ENCODE data around the gene RIOX2.

RIOX2 gene

DNA sequence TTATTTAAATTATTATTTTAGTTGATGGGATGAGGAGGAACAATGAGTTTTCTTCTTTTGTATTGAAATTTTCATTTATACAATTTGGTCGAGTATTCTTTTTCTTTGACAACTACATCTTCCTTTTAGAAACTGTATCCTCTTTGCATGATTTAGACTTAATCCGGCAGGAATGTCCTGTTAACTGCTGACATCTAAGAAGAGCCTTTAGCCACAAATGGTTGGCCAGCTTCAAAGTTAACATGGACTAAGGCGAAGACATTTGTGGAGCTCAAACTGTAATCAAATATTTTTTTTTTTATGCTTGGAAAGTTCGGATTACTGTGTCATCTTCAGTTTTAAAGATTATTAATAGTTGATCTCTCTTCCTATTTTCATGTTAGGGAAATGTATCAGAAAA lies 43.2 kb downstream of the RIOX2 start:
- Histone ChIP-seq H3K4me3 (replicated peaks; ENCODE audit: low read depth, low read length) (no peak overlapping the region), H3K27me3 (replicated peaks; ENCODE audit: control insufficient read depth, insufficient read depth, low read length) (no peaks in the 10 kb centered on the region), H3K36me3 (ENCODE audit: control insufficient read depth, insufficient read depth, low read length) (no peaks in the 10 kb centered on the region; the same call in 1 of the 2 replicates)
- DNase-seq (ENCODE audit: extremely low read depth, insufficient read length), result no peak
- TF ChIP-seq, protein P1, sequence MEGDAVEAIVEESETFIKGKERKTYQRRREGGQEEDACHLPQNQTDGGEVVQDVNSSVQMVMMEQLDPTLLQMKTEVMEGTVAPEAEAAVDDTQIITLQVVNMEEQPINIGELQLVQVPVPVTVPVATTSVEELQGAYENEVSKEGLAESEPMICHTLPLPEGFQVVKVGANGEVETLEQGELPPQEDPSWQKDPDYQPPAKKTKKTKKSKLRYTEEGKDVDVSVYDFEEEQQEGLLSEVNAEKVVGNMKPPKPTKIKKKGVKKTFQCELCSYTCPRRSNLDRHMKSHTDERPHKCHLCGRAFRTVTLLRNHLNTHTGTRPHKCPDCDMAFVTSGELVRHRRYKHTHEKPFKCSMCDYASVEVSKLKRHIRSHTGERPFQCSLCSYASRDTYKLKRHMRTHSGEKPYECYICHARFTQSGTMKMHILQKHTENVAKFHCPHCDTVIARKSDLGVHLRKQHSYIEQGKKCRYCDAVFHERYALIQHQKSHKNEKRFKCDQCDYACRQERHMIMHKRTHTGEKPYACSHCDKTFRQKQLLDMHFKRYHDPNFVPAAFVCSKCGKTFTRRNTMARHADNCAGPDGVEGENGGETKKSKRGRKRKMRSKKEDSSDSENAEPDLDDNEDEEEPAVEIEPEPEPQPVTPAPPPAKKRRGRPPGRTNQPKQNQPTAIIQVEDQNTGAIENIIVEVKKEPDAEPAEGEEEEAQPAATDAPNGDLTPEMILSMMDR (IDR thresholded peaks at IDR 0.05; ENCODE audit: insufficient read depth, low read length, poor library complexity, severe bottlenecking), result no peak

DNA sequence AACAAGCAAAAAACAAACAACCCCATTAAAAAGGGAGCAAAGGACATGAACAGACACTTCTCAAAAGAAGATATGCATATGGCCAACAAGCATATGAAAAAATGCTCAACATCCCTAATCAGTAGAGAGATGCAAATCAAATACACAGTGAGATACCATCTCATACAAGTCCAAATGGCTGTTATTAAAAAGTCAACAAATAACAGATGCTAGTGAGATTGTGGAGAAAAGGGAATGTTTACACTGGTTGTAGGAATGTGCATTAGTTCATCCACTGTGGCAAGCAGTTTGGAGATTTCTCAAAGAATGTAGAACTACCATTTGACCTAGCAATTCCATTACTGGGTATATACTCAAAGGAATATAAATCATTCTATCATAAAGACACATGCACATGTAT lies 44.5 kb downstream of the RIOX2 start:
- no peaks in the 10 kb centered on the region; the same call in 1 of the 2 replicates for H3K36me3 ChIP-seq (ENCODE audit: control insufficient read depth, insufficient read depth, low read length)
- DNase-seq (ENCODE audit: extremely low read depth, insufficient read length), result no peak
- no peaks in the 10 kb centered on the region for H3K27me3 ChIP-seq (replicated peaks; ENCODE audit: control insufficient read depth, insufficient read depth, low read length)
- H3K4me3 ChIP-seq (replicated peaks; ENCODE audit: low read depth, low read length), result no peak overlapping the region
- TF ChIP-seq, protein P1 (IDR thresholded peaks at IDR 0.05; ENCODE audit: insufficient read depth, low read length, poor library complexity, severe bottlenecking), result no peak

DNA sequence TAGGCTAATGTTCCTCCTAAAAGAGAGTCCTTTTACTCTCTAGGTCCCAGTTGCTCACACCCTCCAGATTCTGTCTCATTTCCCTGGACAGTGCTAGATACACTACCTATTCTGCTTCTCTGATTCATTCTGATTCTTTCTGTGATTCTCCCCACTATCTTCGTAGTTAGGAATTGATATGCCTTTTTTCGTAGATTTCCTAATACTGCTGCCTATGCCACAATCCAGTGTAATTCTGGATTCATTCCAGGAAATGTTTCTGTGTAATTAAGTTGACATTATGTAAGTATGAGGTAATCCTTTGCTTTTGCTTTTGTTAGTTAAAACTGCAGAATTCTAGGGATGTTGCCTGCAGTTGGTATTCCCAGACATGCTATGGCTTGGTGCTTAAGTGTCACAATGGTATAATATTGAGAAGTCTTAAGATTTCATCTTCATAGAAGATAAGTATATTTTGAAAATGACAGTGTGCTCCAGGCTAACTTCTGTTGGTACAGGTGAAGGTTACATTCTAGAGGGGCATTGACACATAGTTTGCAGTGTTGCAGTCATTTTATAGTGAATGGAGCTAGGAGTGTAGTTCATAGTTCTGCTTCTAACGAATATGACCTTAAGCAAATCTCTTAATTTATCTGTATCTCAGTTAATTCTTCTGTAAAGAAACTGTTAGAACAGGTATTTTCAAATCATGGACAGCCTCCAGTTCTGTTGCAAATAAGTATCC lies 54.3 kb downstream of the RIOX2 start:
- no peak for DNase-seq (ENCODE audit: extremely low read depth, insufficient read length)
- TF ChIP-seq, protein P1 (IDR thresholded peaks at IDR 0.05; ENCODE audit: insufficient read depth, low read length, poor library complexity, severe bottlenecking), result no peak
- H3K4me3 ChIP-seq (replicated peaks; ENCODE audit: low read depth, low read length), result no peak overlapping the region

DNA sequence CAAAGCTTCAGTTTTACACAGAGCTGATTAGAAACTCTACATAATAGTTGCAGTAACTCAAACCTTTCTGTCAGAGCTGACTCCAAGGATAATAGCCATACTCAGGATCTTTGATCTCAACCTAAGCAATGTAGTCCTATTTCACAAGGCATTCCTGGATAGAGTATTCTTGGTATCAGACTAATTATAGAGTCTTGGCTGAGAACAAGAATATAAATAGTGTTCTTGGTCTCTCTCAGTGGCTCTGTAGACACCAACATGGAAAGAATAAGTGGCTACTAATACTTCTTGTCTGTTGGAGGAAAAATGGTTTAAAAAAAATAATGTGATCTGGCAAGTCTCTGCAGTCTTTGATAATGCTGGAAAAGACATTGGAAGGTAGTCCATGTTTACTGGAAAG lies 55.7 kb downstream of the RIOX2 start:
- Histone ChIP-seq H3K36me3 (ENCODE audit: control insufficient read depth, insufficient read depth, low read length) (no peaks in the 10 kb centered on the region), H3K27me3 (replicated peaks; ENCODE audit: control insufficient read depth, insufficient read depth, low read length) (no peaks in the 10 kb centered on the region), H3K4me3 (replicated peaks; ENCODE audit: low read depth, low read length) (no peak overlapping the region)
- TF ChIP-seq, protein P1 (IDR thresholded peaks at IDR 0.05; ENCODE audit: insufficient read depth, low read length, poor library complexity, severe bottlenecking), result no peak
- no peak for DNase-seq (ENCODE audit: extremely low read depth, insufficient read length)

More for the DNA sequence above, 54.3 kb downstream of the RIOX2 start:
- no peaks in the 10 kb centered on the region for H3K36me3 ChIP-seq (ENCODE audit: control insufficient read depth, insufficient read depth, low read length)
- H3K27me3 ChIP-seq (replicated peaks; ENCODE audit: control insufficient read depth, insufficient read depth, low read length), result no peaks in the 10 kb centered on the region

DNA sequence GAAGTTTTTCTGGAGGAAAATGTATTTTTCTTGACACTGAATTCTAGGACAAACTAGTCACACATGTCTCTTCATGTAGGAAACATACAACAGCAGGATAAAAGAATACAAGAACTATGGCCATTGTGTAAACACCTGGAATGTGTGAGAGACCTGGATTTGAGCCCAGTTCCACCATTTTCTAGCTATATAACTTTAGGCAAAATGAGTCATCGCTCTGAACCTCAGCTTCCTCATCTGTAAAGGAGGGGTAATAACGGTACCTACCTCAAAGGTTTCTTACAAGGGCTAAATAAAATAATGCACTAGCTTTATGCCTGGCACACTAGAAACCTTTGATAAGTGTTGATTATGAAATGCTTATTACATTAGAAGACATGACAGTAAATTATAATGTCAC lies 57.8 kb downstream of the RIOX2 start:
- TF ChIP-seq, protein P1 (IDR thresholded peaks at IDR 0.05; ENCODE audit: insufficient read depth, low read length, poor library complexity, severe bottlenecking), result no peak
- no peaks in the 10 kb centered on the region for H3K36me3 ChIP-seq (ENCODE audit: control insufficient read depth, insufficient read depth, low read length)
- no peak for DNase-seq (ENCODE audit: extremely low read depth, insufficient read length)
- no peaks in the 10 kb centered on the region for H3K27me3 ChIP-seq (replicated peaks; ENCODE audit: control insufficient read depth, insufficient read depth, low read length)
- H3K4me3 ChIP-seq (replicated peaks; ENCODE audit: low read depth, low read length), result no peak overlapping the region
